PC-3 (cell line): Measurements from ENCODE around the gene CCDC93. TPM values are rescaled to one million over a fixed set of nuclear protein-coding genes. Genes with fewer than 3 reads are reported as not detected.

Experiments used
- ATAC-seq: fragments of 200-7000 bp; cut with Tn5 transposase; 2 replicates; pipeline ENCODE4 v1.9.1; 2020; ENCODE audit warnings: mild to moderate bottlenecking, moderate library complexity
- BruUV-seq: library from RNA; stranded (reverse); fragments of 400-500 nt; replicated peaks from 2 replicates; lab custom pipeline; 2021; lab: Mats Ljungman, UMichigan
- CTCF ChIA-PET: fragments of 300-600 bp; sonication (Branson Sonifier 250); formaldehyde crosslinking; loops from one replicate; lab custom pipeline; 2022; ENCODE audit warnings: antibody characterized with exemption; lab: Charles Lee
- POLR2A ChIA-PET: fragments of 300-600 bp; sonication (Branson Sonifier 250); formaldehyde crosslinking; loops from one replicate; lab custom pipeline; 2022; ENCODE audit warnings: antibody characterized with exemption; ENCODE audit not compliant: unreplicated experiment; lab: Charles Lee
- DNase-seq: peaks from one replicate; pipeline ENCODE4 v3.0.0-alpha.2; 2015
- H2AFZ ChIP-seq: fragments of 300-600 bp; sonication (generic); 2 replicates; pipeline ENCODE4 v1.6.0; 2016; ENCODE audit warnings: antibody characterized with exemption, low read length
- H3F3A ChIP-seq: fragments of 300-600 bp; sonication (generic); one replicate; pipeline ENCODE4 v1.6.0; 2017; ENCODE audit warnings: antibody characterized with exemption, low read length, control low read depth, mild to moderate bottlenecking; ENCODE audit not compliant: unreplicated experiment
- H3K27ac ChIP-seq: fragments of 300-600 bp; sonication (generic); 2 replicates; pipeline ENCODE4 v1.5.1; 2016; ENCODE audit warnings: mild to moderate bottlenecking, low read length
- H3K27me3 ChIP-seq: fragments of 300-600 bp; sonication (generic); 2 replicates; pipeline ENCODE4 v1.6.1; 2016; ENCODE audit warnings: low read length, mixed read lengths
- H3K36me3 ChIP-seq: fragments of 300-600 bp; sonication (generic); 2 replicates; pipeline ENCODE4 v1.6.1; 2016; ENCODE audit warnings: low read depth, mixed run types, low read length, mixed read lengths
- H3K4me1 ChIP-seq: fragments of 300-600 bp; sonication (generic); 2 replicates; pipeline ENCODE4 v1.5.1; 2016; ENCODE audit warnings: low read length; ENCODE audit not compliant: insufficient read depth
- H3K4me2 ChIP-seq: fragments of 300-600 bp; sonication (generic); 2 replicates; pipeline ENCODE4 v1.6.0; 2016; ENCODE audit warnings: low read length
- H3K4me3 ChIP-seq: fragments of 300-600 bp; sonication (generic); 2 replicates; pipeline ENCODE4 v1.5.1; 2016; ENCODE audit warnings: mild to moderate bottlenecking, low read length, mixed read lengths
- H3K79me2 ChIP-seq: fragments of 300-600 bp; sonication (generic); 2 replicates; pipeline ENCODE4 v1.6.1; 2017; ENCODE audit warnings: low read length, mixed read lengths
- H3K9ac ChIP-seq: fragments of 300-600 bp; sonication (generic); 2 replicates; pipeline ENCODE4 v1.6.0; 2016; ENCODE audit warnings: mild to moderate bottlenecking, low read length
- H3K9me2 ChIP-seq: fragments of 300-600 bp; sonication (generic); replicated peaks from 2 replicates; pipeline ENCODE4 v1.6.1; 2016; ENCODE audit warnings: mixed run types, low read length, mixed read lengths
- H3K9me3 ChIP-seq: fragments of 300-600 bp; sonication (generic); 2 replicates; pipeline ENCODE4 v1.6.1; 2016; ENCODE audit warnings: low read length, mixed read lengths
- H4K20me1 ChIP-seq: fragments of 300-600 bp; sonication (generic); 2 replicates; pipeline ENCODE4 v1.6.1; 2016; ENCODE audit warnings: low read length, mixed read lengths
- EZH2 ChIP-seq: fragments of 300-600 bp; sonication (generic); IDR thresholded peaks from one replicate; pipeline ENCODE4 v1.6.1; 2017; ENCODE audit warnings: antibody characterized with exemption, mild to moderate bottlenecking, low read length; ENCODE audit not compliant: unreplicated experiment
- EZH2phosphoT487 ChIP-seq: fragments of 300-600 bp; sonication (generic); IDR thresholded peaks from 2 replicates; pipeline ENCODE4 v1.6.1; 2018; ENCODE audit warnings: mild to moderate bottlenecking, antibody characterized with exemption, low read length, borderline replicate concordance
- intact Hi-C: fragments of 100-400 bp; cut with micrococcal nuclease; formaldehyde crosslinking; loops from 2 replicates; pipeline ENCODE4 v1.9.0; 2023
- total RNA-seq: library from RNA; depleted of rRNA; stranded (reverse); fragments of >200 nt; gene quantifications from 2 replicates; pipeline ENCODE4 v1.2.3, GENCODE V29; 2014
- TF ChIP-seq, protein P1 (sequence below): fragments of 300-600 bp; sonication (generic); conservative IDR thresholded peaks from 2 replicates; pipeline ENCODE4 v1.5.1; 2017; ENCODE audit warnings: antibody characterized with exemption, low read depth, mild to moderate bottlenecking, low read length

CCDC93 gene
- total RNA-seq, 1 experiment from 2014 or later, result 14.0 TPM

- ATAC-seq (no peak), DNase-seq (no peak)
- Histone ChIP-seq H3K27ac (no peak overlapping the region), H3K4me2 (no peak overlapping the region), H3F3A (no peaks in the 10 kb centered on the region), H3K9me3 (no peaks in the 10 kb centered on the region), H3K36me3 (peaks cover 16% of the 10 kb centered on the region; the same call in 1 of the 2 replicates), H4K20me1 (peaks cover 24% of the 10 kb centered on the region), H2AFZ (no peak overlapping the region), H3K4me3 (no peak overlapping the region), H3K9me2 (no peaks in the 10 kb centered on the region), H3K4me1 (peaks cover 15% of the 10 kb centered on the region), H3K79me2 (peaks cover 53% of the 10 kb centered on the region), H3K9ac (no peak overlapping the region), H3K27me3 (no peaks in the 10 kb centered on the region)
- intact Hi-C loops, result no loop called here
- POLR2A ChIA-PET, result no interaction called here
- CTCF ChIA-PET, result no interaction called here
- BruUV-seq, result no TSS peak
- TF ChIP-seq, protein P1, sequence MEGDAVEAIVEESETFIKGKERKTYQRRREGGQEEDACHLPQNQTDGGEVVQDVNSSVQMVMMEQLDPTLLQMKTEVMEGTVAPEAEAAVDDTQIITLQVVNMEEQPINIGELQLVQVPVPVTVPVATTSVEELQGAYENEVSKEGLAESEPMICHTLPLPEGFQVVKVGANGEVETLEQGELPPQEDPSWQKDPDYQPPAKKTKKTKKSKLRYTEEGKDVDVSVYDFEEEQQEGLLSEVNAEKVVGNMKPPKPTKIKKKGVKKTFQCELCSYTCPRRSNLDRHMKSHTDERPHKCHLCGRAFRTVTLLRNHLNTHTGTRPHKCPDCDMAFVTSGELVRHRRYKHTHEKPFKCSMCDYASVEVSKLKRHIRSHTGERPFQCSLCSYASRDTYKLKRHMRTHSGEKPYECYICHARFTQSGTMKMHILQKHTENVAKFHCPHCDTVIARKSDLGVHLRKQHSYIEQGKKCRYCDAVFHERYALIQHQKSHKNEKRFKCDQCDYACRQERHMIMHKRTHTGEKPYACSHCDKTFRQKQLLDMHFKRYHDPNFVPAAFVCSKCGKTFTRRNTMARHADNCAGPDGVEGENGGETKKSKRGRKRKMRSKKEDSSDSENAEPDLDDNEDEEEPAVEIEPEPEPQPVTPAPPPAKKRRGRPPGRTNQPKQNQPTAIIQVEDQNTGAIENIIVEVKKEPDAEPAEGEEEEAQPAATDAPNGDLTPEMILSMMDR, result no peak
- no peak for TF ChIP-seq EZH2phosphoT487
- no peak for TF ChIP-seq EZH2
Observed at GRCh38 chr2:118010473-118010872, 3.4 kb downstream of the CCDC93 start.

DNA sequence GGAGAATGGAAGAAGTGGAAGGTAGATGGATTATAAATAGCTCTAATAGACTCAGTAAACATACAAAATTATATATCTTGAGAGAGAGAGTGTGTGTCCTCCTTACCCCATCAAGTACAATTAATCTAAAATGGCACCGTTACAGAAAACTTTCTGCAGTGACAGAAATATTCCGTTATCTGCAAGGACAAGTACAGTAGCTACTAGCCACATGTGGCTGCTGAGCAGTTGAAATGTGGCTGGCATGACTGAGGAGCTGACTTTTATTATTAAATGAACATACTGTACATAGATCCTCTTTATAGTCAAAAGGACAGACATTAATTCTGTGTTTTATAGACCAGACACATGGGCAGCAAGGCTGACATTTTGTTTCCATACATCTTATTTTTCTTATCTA is 7.0 kb downstream of the CCDC93 start:
- no peaks in the 10 kb centered on the region for H3K9me2 ChIP-seq
- H3K27me3 ChIP-seq, result no peaks in the 10 kb centered on the region
- POLR2A ChIA-PET, result no interaction called here
- BruUV-seq, result no TSS peak
- TF ChIP-seq EZH2 (no peak), EZH2phosphoT487 (no peak)
- TF ChIP-seq, protein P1, result no peak
- CTCF ChIA-PET, result no interaction called here
- H3F3A ChIP-seq, result no peaks in the 10 kb centered on the region
- no peak overlapping the region for H2AFZ ChIP-seq
- H3K27ac ChIP-seq, result no peak overlapping the region
- H3K4me2 ChIP-seq, result no peak overlapping the region
- H3K9ac ChIP-seq, result no peak overlapping the region
- H4K20me1 ChIP-seq, result peaks cover 14% of the 10 kb centered on the region; the same call in 1 of the 2 replicates
- no peaks in the 10 kb centered on the region for H3K9me3 ChIP-seq
- intact Hi-C loops, result no loop called here
- ATAC-seq (no peak), DNase-seq (no peak)
- H3K36me3 ChIP-seq, result peaks cover 41% of the 10 kb centered on the region; the same call in 1 of the 2 replicates
- peaks cover 33% of the 10 kb centered on the region for H3K79me2 ChIP-seq
- no peak overlapping the region for H3K4me3 ChIP-seq
- no peaks in the 10 kb centered on the region; the same call in 1 of the 2 replicates for H3K4me1 ChIP-seq

- Histone ChIP-seq H2AFZ (no peak overlapping the region), H3K36me3 (peaks cover 46% of the 10 kb centered on the region; the same call in 1 of the 2 replicates), H3K79me2 (peaks cover 28% of the 10 kb centered on the region), H3K9me2 (no peaks in the 10 kb centered on the region), H3K4me3 (no peak overlapping the region), H3K4me2 (no peak overlapping the region), H3K4me1 (no peaks in the 10 kb centered on the region; the same call in 1 of the 2 replicates), H3K9ac (no peak overlapping the region), H3K9me3 (no peaks in the 10 kb centered on the region), H3K27ac (no peak overlapping the region), H3F3A (no peaks in the 10 kb centered on the region), H3K27me3 (no peaks in the 10 kb centered on the region), H4K20me1 (peaks cover 9% of the 10 kb centered on the region; the same call in 1 of the 2 replicates)
- ChIA-PET CTCF (no interaction called here), POLR2A (no interaction called here)
- TF ChIP-seq, protein P1, result no peak
- no peak for TF ChIP-seq EZH2phosphoT487
- no peak for TF ChIP-seq EZH2
- DNase-seq (no peak), ATAC-seq (no peak)
- intact Hi-C loops, result no loop called here
- BruUV-seq, result no TSS peak
Observed at GRCh38 chr2:118006326-118006725, 7.5 kb downstream of the CCDC93 start.
